Endothelial cell of umbilical vein (primary cell): ENCODE measurements around the gene ESF1. TPM values are rescaled to one million over a fixed set of nuclear protein-coding genes. Genes with fewer than 3 reads are reported as not detected.

Experiments used
- BruUV-seq: library from RNA; stranded (reverse); fragments of 400-500 nt; replicated peaks from 2 replicates; lab custom pipeline; 2021; lab: Mats Ljungman, UMichigan
- CTCF ChIA-PET: fragments of 300-600, 350-600 bp; sonication (Branson Sonifier 250); formaldehyde crosslinking; loops from one replicate; lab custom pipeline; 2021; ENCODE audit warnings: antibody characterized with exemption, inconsistent platforms; lab: Charles Lee
- POLR2A ChIA-PET: fragments of 300-600, 350-600 bp; sonication (Branson Sonifier 250); formaldehyde crosslinking; loops from one replicate; lab custom pipeline; 2021; ENCODE audit warnings: antibody characterized with exemption, inconsistent platforms; lab: Charles Lee
- DNase-seq: peaks from one replicate; pipeline ENCODE4 v3.0.0-alpha.2; 2011; ENCODE audit warnings: low read depth, low spot score
- FAIRE-seq: peaks from 2 replicates; lab custom pipeline; 2011; peaks lifted over from hg19 to GRCh38; lab: Jason Lieb, UNC
- H2AFZ ChIP-seq: 2 replicates; pipeline ENCODE4 v1.6.0; 2012; ENCODE audit warnings: low read depth, low read length, control low read depth, inconsistent platforms
- H3K27ac ChIP-seq: 2 replicates; pipeline ENCODE4 v1.5.1; 2011; ENCODE audit warnings: low read depth, mild to moderate bottlenecking, control low read depth, low read length, moderate library complexity; ENCODE audit not compliant: insufficient read depth
- H3K27me3 ChIP-seq, 2 experiments: 2 replicates each; pipeline versions ENCODE4 v1.6.0 to v1.6.1; 2011; ENCODE audit warnings: low read length in 2 of 2, mixed read lengths in 1 of 2; ENCODE audit not compliant: control insufficient read depth in 2 of 2, insufficient read depth in 2 of 2
- H3K36me3 ChIP-seq, 2 experiments: 2 replicates in 1 of 2; 3 replicates in 1 of 2; pipeline ENCODE4 v1.5.1; 2011; ENCODE audit warnings: low read length in 2 of 2, mild to moderate bottlenecking in 1 of 2, moderate library complexity in 1 of 2; ENCODE audit not compliant: control insufficient read depth in 2 of 2, insufficient read depth in 2 of 2; ENCODE audit errors: extremely low read depth in 1 of 2
- H3K4me1 ChIP-seq: 3 replicates; pipeline ENCODE4 v1.5.1; 2011; ENCODE audit warnings: mild to moderate bottlenecking, low read length; ENCODE audit not compliant: control insufficient read depth, insufficient read depth; ENCODE audit errors: extremely low read depth
- H3K4me2 ChIP-seq: 2 replicates; pipeline ENCODE4 v1.6.1; 2011; ENCODE audit warnings: low read length, control low read depth, mixed read lengths; ENCODE audit not compliant: insufficient read depth
- H3K4me3 ChIP-seq, 3 experiments: fragments of 200-600 bp in 1 of 3; sonication (generic), shearing (Covaris generic) in 1 of 3; replicated peaks in 1 of 3; 2 replicates each; pipeline ENCODE4 v1.5.1; 2011 to 2016; ENCODE audit warnings: control low read depth in 3 of 3, low read length in 3 of 3, mild to moderate bottlenecking in 2 of 3, inconsistent platforms in 1 of 3, low read depth in 1 of 3, moderate library complexity in 1 of 3; ENCODE audit not compliant: insufficient read depth in 1 of 3
- H3K79me2 ChIP-seq: 2 replicates; pipeline ENCODE4 v1.6.0; 2012; ENCODE audit warnings: low read length, inconsistent platforms; ENCODE audit not compliant: control insufficient read depth, insufficient read depth
- H3K9ac ChIP-seq: replicated peaks from 2 replicates; pipeline ENCODE3; 2011; ENCODE audit warnings: low read length, control low read depth; ENCODE audit not compliant: insufficient read depth; ENCODE audit errors: extremely low read depth
- H3K9me1 ChIP-seq: replicated peaks from 3 replicates; pipeline ENCODE4 v1.6.0; 2011; ENCODE audit warnings: mild to moderate bottlenecking, low read length; ENCODE audit not compliant: control insufficient read depth, insufficient read depth; ENCODE audit errors: extremely low read depth
- H3K9me3 ChIP-seq: replicated peaks from 2 replicates; pipeline ENCODE4 v1.5.1; 2012; ENCODE audit warnings: low read length, inconsistent platforms; ENCODE audit not compliant: control insufficient read depth, insufficient read depth
- H4K20me1 ChIP-seq: replicated peaks from 2 replicates; pipeline ENCODE3; 2011; ENCODE audit warnings: mild to moderate bottlenecking, low read length; ENCODE audit not compliant: control insufficient read depth, insufficient read depth; ENCODE audit errors: extremely low read depth
- CTCF ChIP-seq, 2 donors: IDR thresholded peaks; 1 replicate in 1 of 2; 2 replicates in 1 of 2; pipeline ENCODE4 v1.5.1; 2011; ENCODE audit warnings: low read length in 2 of 2, mild to moderate bottlenecking in 2 of 2, moderate library complexity in 2 of 2, control low read depth in 1 of 2, inconsistent platforms in 1 of 2, low read depth in 1 of 2; ENCODE audit not compliant: insufficient read depth in 1 of 2; ENCODE audit errors: extremely low read depth in 1 of 2
- EZH2 ChIP-seq: IDR thresholded peaks from 2 replicates; pipeline ENCODE4 v1.6.1; 2012; ENCODE audit warnings: borderline replicate concordance, low read depth, mild to moderate bottlenecking, moderate library complexity, low read length, inconsistent platforms; ENCODE audit not compliant: severe bottlenecking
- FOS ChIP-seq: IDR thresholded peaks from 2 replicates; pipeline ENCODE4 v1.6.1; 2011; ENCODE audit warnings: mild to moderate bottlenecking, low read length, moderate library complexity, borderline replicate concordance; ENCODE audit not compliant: insufficient read depth
- GATA2 ChIP-seq: IDR thresholded peaks from 2 replicates; pipeline ENCODE4 v1.7.0; 2011; ENCODE audit warnings: low read depth, mild to moderate bottlenecking, moderate library complexity, mixed read lengths, low read length; ENCODE audit not compliant: insufficient read length, insufficient read depth
- JUN ChIP-seq: IDR thresholded peaks from 2 replicates; pipeline ENCODE4 v1.6.1; 2011; ENCODE audit warnings: borderline replicate concordance, low read depth; ENCODE audit not compliant: insufficient read length, insufficient read depth
- MAX ChIP-seq: IDR thresholded peaks from 2 replicates; pipeline ENCODE4 v1.6.1; 2011; ENCODE audit not compliant: insufficient read depth, insufficient read length
- MYC ChIP-seq: IDR thresholded peaks from one replicate; pipeline ENCODE4 v1.6.1; 2011; ENCODE audit warnings: mild to moderate bottlenecking, low read depth, low read length
- POLR2A ChIP-seq: IDR thresholded peaks from 2 replicates; pipeline ENCODE4 v1.6.1; 2012; ENCODE audit warnings: low read depth, mild to moderate bottlenecking, control low read depth, low read length
- POLR2AphosphoS5 ChIP-seq: IDR thresholded peaks from 2 replicates; pipeline ENCODE4 v1.6.1; 2012; ENCODE audit warnings: low read depth, mild to moderate bottlenecking, control low read depth, low read length, moderate library complexity; ENCODE audit not compliant: insufficient read depth
- dilution Hi-C: fragments of 300-500 bp; cut with MboI; formaldehyde crosslinking; loops from one replicate; pipeline ENCODE4 v1.15.0; 2019; ENCODE audit warnings: low sequenced_read_pairs; ENCODE audit not compliant: extremely low pct_ligation_motif_present
- intact Hi-C: fragments of 100-400 bp; cut with micrococcal nuclease; formaldehyde crosslinking; loops from one replicate; pipeline ENCODE4 v1.10.0; 2022
- polyA plus RNA-seq, 4 experiments: library from polyadenylated mRNA; depleted of rRNA in 3 of 4; stranded (reverse) in 3 of 4; unstranded in 1 of 4; fragments of >200 nt; gene quantifications; 2 replicates each; pipeline versions ENCODE4 v1.2.1 to v1.2.3, GENCODE V29; 2011 to 2012; ENCODE audit warnings: missing spikeins in 1 of 4
- total RNA-seq: library from RNA; stranded (reverse); gene quantifications from 2 replicates; pipeline ENCODE4 v1.2.3, GENCODE V29; 2021

Gene ESF1
- total and polyA plus RNA-seq, 2 donors (not counting 3 experiments of a cell fraction or from before 2014, with no cell fraction given): 0.72 to 15.5 TPM

GRCh38 chr20:13771853-13772453 lies 12.8 kb downstream of the ESF1 start:
- DNase-seq (peak; percentile 31), FAIRE-seq (no peak)
- ChIA-PET POLR2A (no interaction called here), CTCF (interaction anchor here (0.6 to 3.3 kb wide), 43 partner anchors 9 to 1220 kb away, joined by 3 to 38 read pairs (median 4); partner anchors contain the start of genes ESF1 and NDUFAF5)
- H3K4me2 ChIP-seq: peak overlapping the region; percentile 41
- no peak overlapping the region for H3K4me3 ChIP-seq
- dilution Hi-C loops: no loop called here
- no peaks in the 10 kb centered on the region for H3K9me1 ChIP-seq
- H3K27me3 ChIP-seq: no peaks in the 10 kb centered on the region
- no peaks in the 10 kb centered on the region for H4K20me1 ChIP-seq
- H3K9ac ChIP-seq: no peak overlapping the region
- peaks cover 8 to 34% of the 10 kb centered on the region in 2 experiments for H3K36me3 ChIP-seq
- no TSS peak for BruUV-seq
- peaks cover 14% of the 10 kb centered on the region for H3K4me1 ChIP-seq
- H3K27ac ChIP-seq: peak overlapping the region; percentile 34
- no peak overlapping the region for H2AFZ ChIP-seq
- no peaks in the 10 kb centered on the region for H3K9me3 ChIP-seq
- intact Hi-C loops: loop anchor here (1.0 to 5.0 kb wide), 5 partner anchors 225 to 845 kb away; no protein-coding TSS in a partner anchor
- H3K79me2 ChIP-seq: peaks cover 10% of the 10 kb centered on the region
- TF ChIP-seq CTCF (IDR thresholded peaks at IDR 0.05; ENCODE audit: extremely low read depth in 1 of 2, insufficient read depth in 1 of 2, low read depth in 1 of 2, low read length in 2 of 2) (peak; percentile 8 to 16), MYC (no peak)

- H3K9me3 ChIP-seq: peaks cover 3% of the 10 kb centered on the region
- CTCF ChIA-PET: interaction anchor here (0.9 to 3.3 kb wide), 4 partner anchors 15 to 224 kb away, joined by 3 to 38 read pairs (median 32); partner anchors contain the start of genes ESF1 and NDUFAF5
- peaks cover 19% of the 10 kb centered on the region for H3K4me1 ChIP-seq
- H4K20me1 ChIP-seq: no peaks in the 10 kb centered on the region
- no peak overlapping the region for H3K4me3 ChIP-seq
- no peak overlapping the region for H2AFZ ChIP-seq
- no peak for FAIRE-seq
- H3K36me3 ChIP-seq: peaks cover 8 to 39% of the 10 kb centered on the region in 2 experiments
- TF ChIP-seq MAX: no peak
- TF ChIP-seq MYC: no peak
- no peak for TF ChIP-seq POLR2AphosphoS5
- no peak for TF ChIP-seq JUN
- no peak for TF ChIP-seq FOS
- TF ChIP-seq EZH2: no peak
- no peak for TF ChIP-seq GATA2
- TF ChIP-seq CTCF (IDR thresholded peaks at IDR 0.05; ENCODE audit: extremely low read depth in 1 of 2, insufficient read depth in 1 of 2, low read depth in 1 of 2, low read length in 2 of 2): no peak
- no peak for TF ChIP-seq POLR2A
- no peaks in the 10 kb centered on the region for H3K27me3 ChIP-seq
- POLR2A ChIA-PET: no interaction called here
- no peaks in the 10 kb centered on the region for H3K9me1 ChIP-seq
- H3K79me2 ChIP-seq: no peaks in the 10 kb centered on the region
- H3K9ac ChIP-seq: no peak overlapping the region
- dilution Hi-C loops (no loop called here), intact Hi-C loops (loop anchor here (5.0 kb wide), 3 partner anchors 223 to 843 kb away; no protein-coding TSS in a partner anchor)
- H3K27ac ChIP-seq: no peak overlapping the region
- no TSS peak for BruUV-seq
- no peak overlapping the region for H3K4me2 ChIP-seq
- no peak for DNase-seq
Observed at GRCh38 chr20:13770141-13770540, 14.6 kb downstream of the ESF1 start.
